Measurements from ENCODE around the gene NPY2R. TPM values are rescaled to one million over a fixed set of nuclear protein-coding genes. Genes with fewer than 3 reads are reported as not detected.
A peak's percentile ranks its signal among the peaks of the same experiment; 100 is the strongest.

The NPY2R gene
- not detected in 2 replicates for total RNA-seq

- no peak for DNase-seq
Measured at GRCh38 chr4:155208258-155209054, at the start of gene NPY2R. NPY2R (plus strand) TSS chr4:155208636; CDS start chr4:155213940, 5,304 bp downstream.

GRCh38 chr4:155161357-155161756, 47.1 kb upstream of the NPY2R start:
- DNase-seq = no peak

- DNase-seq = no peak
Measured at GRCh38 chr4:155164718-155165117, 43.7 kb upstream of the NPY2R start.

GRCh38 chr4:155170569-155170968, 37.9 kb upstream of the NPY2R start:
- DNase-seq = no peak

- DNase-seq = no peak
Measured at GRCh38 chr4:155173371-155173770, 35.1 kb upstream of the NPY2R start.

GRCh38 chr4:155174668-155175067, 33.8 kb upstream of the NPY2R start:
- DNase-seq = no peak

- peak; percentile 6 for DNase-seq
Measured at GRCh38 chr4:155179216-155179615, 29.2 kb upstream of the NPY2R start.

- DNase-seq = no peak
Measured at GRCh38 chr4:155186972-155187371, 21.5 kb upstream of the NPY2R start.

GRCh38 chr4:155187989-155188388, 20.4 kb upstream of the NPY2R start:
- no peak for DNase-seq

GRCh38 chr4:155190099-155190498, 18.3 kb upstream of the NPY2R start:
- DNase-seq = no peak

GRCh38 chr4:155197757-155198156, 10.7 kb upstream of the NPY2R start:
- DNase-seq = no peak

GRCh38 chr4:155207534-155208257, 740 bp upstream of the NPY2R start:
- no peak for DNase-seq

GRCh38 chr4:155220025-155220424, 11.6 kb downstream of the NPY2R start:
- no peak for DNase-seq

GRCh38 chr4:155227131-155227530, 18.7 kb downstream of the NPY2R start:
- no peak for DNase-seq

GRCh38 chr4:155228713-155229112, 20.3 kb downstream of the NPY2R start:
- DNase-seq = no peak

- DNase-seq = no peak
Measured at GRCh38 chr4:155232432-155232831, 24.0 kb downstream of the NPY2R start.

- no peak for DNase-seq
Measured at GRCh38 chr4:155234206-155234605, 25.8 kb downstream of the NPY2R start.

- DNase-seq = no peak
Measured at GRCh38 chr4:155237567-155237966, 29.1 kb downstream of the NPY2R start.

GRCh38 chr4:155241225-155241624, 32.8 kb downstream of the NPY2R start:
- DNase-seq = no peak

GRCh38 chr4:155241664-155242063, 33.2 kb downstream of the NPY2R start:
- no peak for DNase-seq

- no peak for DNase-seq
Measured at GRCh38 chr4:155245105-155245504, 36.7 kb downstream of the NPY2R start.

GRCh38 chr4:155248002-155248896, 39.8 kb downstream of the NPY2R start:
- no peak for DNase-seq

GRCh38 chr4:155249016-155249566, 40.7 kb downstream of the NPY2R start:
- DNase-seq = no peak
